Jurkat, Clone E6-1 (cell line): ENCODE results near the gene NRAS. TPM values are rescaled to one million over a fixed set of nuclear protein-coding genes. Genes with fewer than 3 reads are reported as not detected.
A peak's percentile ranks its signal among the peaks of the same experiment; 100 is the strongest.
"Not testable (repeated sequence)": the region's sequence is repeated elsewhere in the genome, so short reads cannot be mapped to it uniquely, and the experiment has no call there.

Experiments
- DNase-seq: peaks from one replicate; pipeline ENCODE4 v3.0.0-alpha.2; 2011; ENCODE audit warnings: low read depth, low spot score
- H3K4me3 ChIP-seq: 2 replicates; pipeline ENCODE4 v1.5.1; 2011; ENCODE audit warnings: mild to moderate bottlenecking, low read length, control low read depth, moderate library complexity
- polyA plus RNA-seq: library from polyadenylated mRNA; unstranded; fragments of >200 nt; gene quantifications from one replicate; pipeline ENCODE4 v1.2.1, GENCODE V29; 2012; ENCODE audit warnings: missing spikeins; ENCODE audit not compliant: insufficient read length, insufficient read depth

The NRAS gene
- polyA plus RNA-seq = 28.4 TPM

GRCh38 chr1:114716304-114717170, at the start of gene NRAS:
Gene NRAS (minus strand): TSS chr1:114716771. CDS start chr1:114716160, 611 bp downstream.
- peak; percentile 88 for DNase-seq
- H3K4me3 ChIP-seq = peak within 1 kb of the TSS; percentile 97

DNA sequence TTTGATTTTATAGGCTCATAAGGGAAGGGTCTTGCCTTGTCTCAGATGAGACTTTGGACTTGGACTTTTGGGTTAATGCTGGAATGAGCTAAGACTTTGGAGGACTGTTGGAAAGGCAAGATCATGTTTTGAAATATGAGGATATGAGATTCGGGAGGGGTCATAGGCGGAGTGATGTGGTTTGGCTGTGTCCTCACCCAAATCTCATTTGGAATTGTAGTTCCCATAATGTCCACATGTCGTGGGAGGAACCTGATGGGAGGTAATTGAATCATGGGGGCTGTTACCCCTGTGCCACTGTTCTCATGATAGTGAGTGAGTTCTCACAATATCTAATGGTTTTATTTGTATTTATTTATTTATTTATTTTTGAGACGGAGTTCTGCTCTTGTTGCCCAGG, 48.1 kb upstream of the NRAS start:
- no peak for DNase-seq
- H3K4me3 ChIP-seq = no peak overlapping the region

DNA sequence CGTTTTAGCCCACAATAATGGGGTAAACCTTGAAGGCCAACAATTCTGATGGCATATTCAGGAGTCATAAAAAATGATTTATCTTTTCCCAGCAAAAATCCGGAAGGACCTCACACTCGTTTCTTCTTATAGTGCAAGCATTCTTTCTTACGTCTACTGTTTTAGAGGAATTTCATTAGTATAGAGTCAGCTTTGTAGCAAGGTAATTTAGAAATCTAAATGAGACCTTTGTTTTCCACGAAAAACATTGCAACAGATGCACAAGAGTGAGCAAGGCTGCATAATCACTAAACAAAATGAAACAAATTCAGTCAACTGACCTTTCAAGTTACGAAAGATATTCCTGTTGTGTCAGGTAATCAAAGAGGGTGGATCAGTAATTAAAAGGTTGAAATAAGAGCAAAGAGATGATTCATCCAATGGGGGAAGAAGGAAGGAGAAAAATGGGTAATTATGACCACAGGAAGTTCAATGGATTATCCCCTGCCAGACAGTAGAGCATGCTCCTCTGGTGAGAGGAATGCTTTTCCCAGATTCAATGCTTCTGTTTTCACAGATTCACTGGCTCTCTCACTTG, 41.8 kb upstream of the NRAS start:
- peak overlapping the region; percentile 99 for H3K4me3 ChIP-seq
- DNase-seq = no peak

GRCh38 chr1:114757455-114758255, 41.1 kb upstream of the NRAS start, which contains the start of gene CSDE1:
Gene CSDE1 (minus strand): TSS chr1:114757984. CDS start chr1:114739890, 18,094 bp downstream.
- H3K4me3 ChIP-seq = peak within 1 kb of the TSS; percentile 99
- peak; percentile 98 for DNase-seq

DNA sequence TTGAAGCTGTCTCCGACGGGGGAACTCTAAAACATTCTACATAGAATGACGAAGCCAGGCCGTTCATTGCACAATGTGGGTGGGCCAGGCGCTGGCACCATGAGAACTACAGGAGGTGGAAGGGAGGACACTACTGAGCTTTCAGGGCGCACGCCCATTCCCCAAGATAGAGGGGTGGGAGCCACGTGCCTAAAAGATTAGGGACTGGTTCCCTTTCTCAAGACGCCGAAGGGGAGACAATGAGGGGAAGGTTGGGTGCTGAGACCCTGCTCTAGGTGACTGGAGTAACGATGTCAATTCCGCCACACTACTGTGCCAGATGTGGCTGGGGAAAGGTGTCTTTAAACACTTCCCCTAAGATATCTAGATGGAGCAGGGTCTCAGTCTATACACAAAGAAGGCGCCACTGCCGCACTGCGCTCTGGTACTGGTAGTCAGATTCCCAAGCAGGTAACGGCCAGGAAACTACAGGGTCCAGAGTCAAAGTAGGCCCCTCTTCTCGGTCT, 40.4 kb upstream of the NRAS start:
- peak; percentile 32 for DNase-seq
- H3K4me3 ChIP-seq = peak overlapping the region; percentile 99

GRCh38 chr1:114756009-114756892, 39.7 kb upstream of the NRAS start:
- peak overlapping the region; percentile 99 for H3K4me3 ChIP-seq
- DNase-seq = no peak

GRCh38 chr1:114755006-114755931, 38.7 kb upstream of the NRAS start:
- DNase-seq = no peak
- peak overlapping the region; percentile 99 for H3K4me3 ChIP-seq

DNA sequence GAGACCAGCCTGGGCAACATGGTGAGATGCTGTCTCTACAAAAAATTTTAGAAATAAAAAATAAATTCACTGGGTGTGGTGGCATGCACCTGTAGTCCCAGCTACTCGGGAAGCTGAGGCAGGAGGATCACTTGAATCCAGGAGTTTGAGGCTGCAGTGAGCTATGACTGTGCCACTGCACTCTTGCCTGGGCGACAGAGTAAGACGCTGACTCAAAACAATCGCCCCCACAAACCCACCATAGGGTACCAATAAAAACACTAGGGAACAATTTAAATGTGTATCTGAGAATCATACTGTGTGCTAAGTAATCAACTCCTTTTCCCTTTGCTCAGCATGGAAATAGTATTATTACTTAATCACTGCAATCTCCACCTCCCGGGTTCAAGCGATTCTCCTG, 37.1 kb upstream of the NRAS start:
- not testable (repeated sequence) for DNase-seq, H3K4me3 ChIP-seq

- no peak for DNase-seq
- H3K4me3 ChIP-seq = no peak overlapping the region
Measured at GRCh38 chr1:114753143-114753542, 36.6 kb upstream of the NRAS start.

DNA sequence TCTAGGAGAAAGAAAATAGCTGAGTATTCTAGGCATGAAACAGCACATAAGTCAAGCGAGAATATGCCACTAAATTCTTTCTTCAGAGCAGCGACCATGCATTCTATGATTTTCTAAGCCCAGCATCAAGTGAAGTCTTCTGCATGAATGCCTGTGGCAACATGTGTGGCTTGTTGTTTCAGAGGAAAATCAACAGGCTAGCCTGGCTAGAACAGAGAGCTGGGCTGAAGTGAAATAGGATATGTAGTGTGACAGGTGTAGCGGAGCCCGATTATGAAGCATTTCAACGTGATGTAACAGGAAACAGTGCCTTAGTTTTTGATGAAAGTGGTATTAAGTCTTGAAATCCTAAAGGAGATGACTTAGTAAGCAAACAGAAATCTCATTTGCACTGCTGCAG, 34.2 kb upstream of the NRAS start:
- no peak for DNase-seq
- H3K4me3 ChIP-seq = no peak overlapping the region

- no peak overlapping the region for H3K4me3 ChIP-seq
- DNase-seq = no peak
Measured at GRCh38 chr1:114749835-114750234, 33.3 kb upstream of the NRAS start.

DNA sequence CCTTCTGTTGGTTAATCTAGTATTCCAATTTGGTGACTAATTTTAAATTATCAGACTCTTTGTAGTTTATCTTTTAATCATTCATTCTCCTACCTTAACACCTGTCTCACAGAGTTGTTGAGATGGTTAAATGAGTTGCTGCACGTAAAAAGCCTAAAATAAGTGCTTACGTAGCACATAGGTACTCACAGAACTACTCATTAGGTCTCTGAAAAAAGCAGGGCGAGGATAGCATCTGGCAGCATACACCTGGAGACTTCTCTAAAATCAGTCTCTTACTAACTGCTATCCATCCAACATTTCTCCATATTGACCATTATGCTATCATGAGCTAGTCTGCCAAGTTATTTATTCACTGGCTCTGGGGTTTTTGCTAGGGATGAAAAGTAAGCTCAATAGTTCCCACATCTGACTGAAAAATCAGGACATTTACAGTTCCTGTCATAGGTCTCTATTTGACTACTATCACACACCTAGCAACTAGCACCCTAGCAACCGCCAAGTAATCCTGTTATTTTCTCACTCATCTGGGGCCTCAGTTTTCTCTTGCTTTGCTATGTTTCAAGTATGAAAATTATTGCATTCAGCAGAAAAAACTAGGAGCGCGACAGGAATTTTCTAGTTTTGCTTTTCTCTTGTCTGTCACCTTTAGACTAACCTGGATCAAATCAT, 30.0 kb upstream of the NRAS start:
- H3K4me3 ChIP-seq = no peak overlapping the region
- DNase-seq = no peak

- H3K4me3 ChIP-seq = no peak overlapping the region
- no peak for DNase-seq
Measured at GRCh38 chr1:114745291-114745690, 28.7 kb upstream of the NRAS start.

DNA sequence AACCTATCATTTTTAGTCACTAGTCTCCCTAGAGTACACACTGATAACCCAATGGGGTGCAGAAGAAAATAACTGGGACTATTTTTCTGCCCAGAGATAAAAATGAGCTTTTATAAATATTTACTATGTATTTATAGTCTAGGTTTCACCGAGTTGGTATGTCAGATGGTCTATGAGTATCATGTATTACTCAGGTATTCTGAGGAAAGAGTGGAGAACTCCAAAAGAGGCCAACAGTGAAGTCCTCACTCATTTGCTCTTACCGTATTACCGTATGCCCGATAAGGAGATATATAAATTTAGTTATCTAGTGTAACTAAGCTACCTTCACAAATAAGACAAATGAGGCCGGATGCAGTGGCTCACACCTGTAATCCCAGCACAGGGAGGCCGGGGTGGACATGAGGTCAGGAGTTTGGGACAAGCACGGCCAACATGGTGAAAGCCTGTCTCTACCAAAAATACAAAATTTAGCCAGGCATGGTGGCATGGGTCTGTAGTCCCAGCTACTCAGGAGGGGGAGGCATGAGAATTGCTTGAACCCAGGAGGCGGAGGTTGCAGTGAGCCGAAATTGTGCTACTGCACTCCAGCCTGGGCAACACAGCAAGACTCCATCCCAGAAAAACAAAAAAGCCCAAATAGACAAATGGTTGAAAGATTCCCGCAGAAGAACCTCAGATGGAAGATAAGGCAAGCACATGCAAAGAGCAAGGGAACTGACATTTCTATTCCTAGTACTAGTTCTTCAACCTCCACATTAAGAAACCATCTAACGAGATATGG, 25.6 kb upstream of the NRAS start:
- no peak for DNase-seq
- H3K4me3 ChIP-seq = no peak overlapping the region

- DNase-seq = no peak
- H3K4me3 ChIP-seq = no peak overlapping the region
Measured at GRCh38 chr1:114740331-114740730, 23.8 kb upstream of the NRAS start.

DNA sequence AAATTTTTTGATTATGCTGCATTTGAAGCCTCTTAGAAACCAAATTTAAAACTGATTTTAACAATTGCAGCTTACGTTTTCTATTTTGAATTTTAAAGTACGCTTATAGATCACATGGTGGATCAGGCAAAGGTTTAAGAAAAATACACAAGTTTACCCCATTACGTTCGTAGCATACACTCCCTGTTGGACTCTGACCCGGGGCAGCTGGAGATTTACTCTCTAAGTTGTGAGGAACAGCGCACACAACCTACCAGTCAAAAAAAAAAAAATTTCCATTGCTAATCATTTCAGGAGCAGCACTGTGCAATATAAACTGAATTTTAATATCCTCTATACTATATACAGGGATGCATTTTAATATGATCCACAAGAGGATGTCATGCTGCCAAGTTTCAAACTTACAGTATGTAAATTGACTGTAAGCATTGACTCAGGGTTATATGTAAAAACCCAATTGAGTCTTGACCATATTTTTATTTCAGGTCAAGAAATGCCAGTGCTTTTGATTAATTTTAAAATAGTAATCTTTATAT, 20.8 kb upstream of the NRAS start:
- H3K4me3 ChIP-seq = no peak overlapping the region
- no peak for DNase-seq
